ENCODE data around the gene PGM2L1.

- TF ChIP-seq POLR2A (IDR thresholded peaks at IDR 0.05) (no peak), CTCF (IDR thresholded peaks at IDR 0.05) (no peak)
Observed at GRCh38 chr11:74322667-74323066, 75.6 kb downstream of the PGM2L1 start.

Measured in adrenal gland (tissue), 5 donors.